Measurements from ENCODE around the gene NCAN. TPM values are rescaled to one million over a fixed set of nuclear protein-coding genes. Genes with fewer than 3 reads are reported as not detected.

NCAN gene
- total and polyA plus RNA-seq, 2 of the 8 experiments (the other 6 are each of a cell fraction or from before 2014, with no cell fraction given) = 2.7 TPM

GRCh38 chr19:19214159-19214490 is 2.4 kb downstream of the NCAN start:
- Histone ChIP-seq H3K9me3 (ENCODE audit: insufficient read depth in 2 of 2, low read depth in 1 of 2, low read length in 1 of 2) (no peaks in the 10 kb centered on the region), H3K56ac (replicated peaks; ENCODE audit: insufficient read length, low read depth, low read length) (no peak overlapping the region), H2AK5ac (ENCODE audit: low read depth, low read length) (peak overlapping the region; percentile 82; the same call in 1 of the 2 replicates), H4K20me1 (replicated peaks in 1 of 2; ENCODE audit: control insufficient read depth in 1 of 2, insufficient read depth in 2 of 2, low read length in 2 of 2) (peaks cover 3 to 16% of the 10 kb centered on the region in 2 experiments), H3K36me3 (ENCODE audit: control insufficient read depth in 2 of 4, insufficient read depth in 4 of 4, low read length in 3 of 4) (no peaks in the 10 kb centered on the region), H2BK5ac (ENCODE audit: low read depth, low read length) (no peak overlapping the region), H3K4me2 (ENCODE audit: insufficient read depth in 1 of 2, low read depth in 2 of 2, low read length in 2 of 2) (peak overlapping the region in 1 of 2 experiments; percentile 30; a peak in 2 of 4 replicates), H3K27ac (ENCODE audit: low read depth, low read length) (no peak overlapping the region), H3K27me3 (replicated peaks in 1 of 4; ENCODE audit: control insufficient read depth in 3 of 4, extremely low read depth in 1 of 4, insufficient read depth in 3 of 4, low read length in 3 of 4) (peaks cover 11 to 39% (median 34%) of the 10 kb centered on the region in 4 experiments), H3K79me1 (ENCODE audit: low read depth, low read length) (no peaks in the 10 kb centered on the region), H3K4me3 (ENCODE audit: extremely low read depth in 1 of 4, insufficient read depth in 2 of 4, low read depth in 3 of 4, low read length in 4 of 4) (no peak overlapping the region), H3K9ac (replicated peaks in 1 of 4; ENCODE audit: extremely low read depth in 1 of 4, low read depth in 3 of 4, low read length in 3 of 4) (no peak overlapping the region), H2BK15ac (ENCODE audit: low read length) (peak overlapping the region; percentile 6; the same call in 1 of the 2 replicates), H3K18ac (ENCODE audit: extremely low read depth, low read length) (no peak overlapping the region), H3K4me1 (replicated peaks in 1 of 4; ENCODE audit: control insufficient read depth in 3 of 4, insufficient read depth in 4 of 4, low read length in 3 of 4) (peaks cover 0 to 16% (median 10%) of the 10 kb centered on the region in 4 experiments; a peak in 6 of 7 replicates), H3K23me2 (ENCODE audit: low read depth, low read length) (peaks cover 3% of the 10 kb centered on the region; the same call in 1 of the 2 replicates), H3K23ac (ENCODE audit: insufficient read length) (no peak overlapping the region), H3K4ac (replicated peaks; ENCODE audit: insufficient read length, low read depth, low read length) (no peak overlapping the region), H3K14ac (ENCODE audit: insufficient read length) (no peak overlapping the region), H4K8ac (ENCODE audit: extremely low read depth, insufficient read depth, low read length) (no peak overlapping the region), H4K91ac (replicated peaks; ENCODE audit: insufficient read length, low read length) (no peak overlapping the region), H2BK120ac (replicated peaks; ENCODE audit: low read depth, low read length) (no peak overlapping the region), H4K5ac (ENCODE audit: insufficient read length, low read depth, low read length) (no peak overlapping the region), H2AFZ (ENCODE audit: low read length) (no peak overlapping the region), H2BK20ac (ENCODE audit: low read length) (no peak overlapping the region), H3K79me2 (ENCODE audit: control insufficient read depth in 1 of 2, insufficient read depth in 2 of 2, low read length in 2 of 2) (no peaks in the 10 kb centered on the region), H2BK12ac (ENCODE audit: low read depth, low read length) (no peak overlapping the region)
- FAIRE-seq (no peak), DNase-seq (ENCODE audit: low read depth in 1 of 2, low spot score in 2 of 2) (no peak)
- POLR2A ChIA-PET (ENCODE audit: partially characterized antibody) = interaction anchor here (0.6 to 7.4 kb wide), 4 partner anchors 11 to 191 kb away, joined by 3 to 45 read pairs (median 4); partner anchors contain the start of genes GATAD2A and NR2C2AP
- CTCF ChIA-PET (ENCODE audit: partially characterized antibody) = interaction anchor here (0.7 to 3.3 kb wide), 5 partner anchors 9 to 98 kb away, joined by 3 to 16 read pairs (median 3); no protein-coding TSS in a partner anchor
- WGBS, 2 experiments (ENCODE audit: extremely low coverage in 1 of 2, insufficient coverage in 1 of 2, insufficient read length in 1 of 2, insufficient replicate concordance in 2 of 2, low coverage in 1 of 2, low lambda C conversion rate in 2 of 2, missing lambda C conversion rate in 1 of 2) = 21% methylated on average over 5 of the region's 5 CpGs; no CpG with 5 or more reads in 1 of the 2 experiments
- TF ChIP-seq MAFK (IDR thresholded peaks at IDR 0.05; ENCODE audit: low read depth, low read length) (no peak), CBX5 (IDR thresholded peaks at IDR 0.05; ENCODE audit: low read depth, low read length) (no peak), JUND (IDR thresholded peaks at IDR 0.05; ENCODE audit: low read length) (no peak), SUZ12 (IDR thresholded peaks at IDR 0.05; ENCODE audit: low read length) (no peak), ATF3 (IDR thresholded peaks at IDR 0.05; ENCODE audit: insufficient read depth, low read depth, low read length) (no peak), BCL11A (IDR thresholded peaks at IDR 0.05; ENCODE audit: low read depth in 2 of 2, low read length in 2 of 2) (no peak), CHD2 (IDR thresholded peaks at IDR 0.05; ENCODE audit: low read length) (no peak), TAF1 (IDR thresholded peaks at IDR 0.05; ENCODE audit: low read depth, low read length) (no peak), CEBPB (IDR thresholded peaks at IDR 0.05; ENCODE audit: low read depth, low read length) (no peak), JUN (IDR thresholded peaks at IDR 0.05; ENCODE audit: low read depth, low read length) (no peak), E2F6 (IDR thresholded peaks at IDR 0.05) (no peak), TBP (IDR thresholded peaks at IDR 0.05; ENCODE audit: low read depth, low read length) (no peak), KDM1A (IDR thresholded peaks at IDR 0.05; ENCODE audit: borderline replicate concordance, low read length) (no peak), ZNF274 (IDR thresholded peaks at IDR 0.05; ENCODE audit: borderline replicate concordance, extremely low read depth, low read length) (no peak)
